GM10847 (cell line): ENCODE results near the gene SULT2A1.
"Not testable (repeated sequence)": the region's sequence is repeated elsewhere in the genome, so short reads cannot be mapped to it uniquely, and the experiment has no call there.

ENCODE experiments used
- POLR2A ChIP-seq: IDR thresholded peaks from 2 replicates; pipeline ENCODE4 v1.6.1; 2011; ENCODE audit not compliant: insufficient read length; ENCODE audit errors: extremely low read depth

Gene SULT2A1

DNA sequence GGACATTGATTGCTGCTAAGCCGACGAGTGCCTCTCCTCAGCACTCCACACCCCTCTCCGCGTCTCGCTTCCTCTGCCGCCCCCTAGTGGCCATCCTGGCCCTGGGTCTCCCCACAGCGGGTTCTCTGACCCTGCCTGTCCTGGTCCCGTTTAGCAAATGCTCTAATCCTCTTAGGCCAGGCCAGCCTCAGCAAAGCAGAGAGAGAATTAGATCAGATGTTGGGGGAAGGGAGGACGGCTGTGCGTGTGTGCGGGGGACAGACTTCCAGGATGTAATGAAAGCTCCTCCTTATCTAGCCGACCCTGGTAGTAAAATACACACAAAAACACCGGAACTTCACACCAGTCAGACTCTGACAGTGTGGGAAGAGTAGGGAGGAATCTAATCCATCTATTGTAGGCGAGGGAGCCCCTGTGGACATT is 22.6 kb downstream of the SULT2A1 start:
- TF ChIP-seq POLR2A, result no peak

DNA sequence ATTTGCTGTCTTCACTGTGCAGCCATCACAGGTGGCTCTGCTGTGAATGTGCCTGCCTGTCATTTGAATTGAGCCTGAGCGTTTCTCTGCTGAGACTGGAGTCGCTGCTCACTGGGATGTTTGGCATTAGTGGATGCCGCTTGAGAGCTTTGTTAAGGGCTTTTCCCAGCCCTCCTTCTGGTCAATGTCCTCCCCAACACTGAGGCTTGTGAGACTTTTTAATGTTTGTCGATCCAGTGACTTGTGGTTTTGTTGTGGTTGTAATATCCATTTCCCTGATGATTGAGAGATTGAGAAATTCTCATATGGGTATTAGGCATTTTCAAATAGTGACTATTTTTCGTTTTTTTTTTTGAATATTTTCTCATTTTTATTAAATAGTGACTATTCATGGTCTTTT is 24.5 kb downstream of the SULT2A1 start:
- TF ChIP-seq POLR2A, result no peak

DNA sequence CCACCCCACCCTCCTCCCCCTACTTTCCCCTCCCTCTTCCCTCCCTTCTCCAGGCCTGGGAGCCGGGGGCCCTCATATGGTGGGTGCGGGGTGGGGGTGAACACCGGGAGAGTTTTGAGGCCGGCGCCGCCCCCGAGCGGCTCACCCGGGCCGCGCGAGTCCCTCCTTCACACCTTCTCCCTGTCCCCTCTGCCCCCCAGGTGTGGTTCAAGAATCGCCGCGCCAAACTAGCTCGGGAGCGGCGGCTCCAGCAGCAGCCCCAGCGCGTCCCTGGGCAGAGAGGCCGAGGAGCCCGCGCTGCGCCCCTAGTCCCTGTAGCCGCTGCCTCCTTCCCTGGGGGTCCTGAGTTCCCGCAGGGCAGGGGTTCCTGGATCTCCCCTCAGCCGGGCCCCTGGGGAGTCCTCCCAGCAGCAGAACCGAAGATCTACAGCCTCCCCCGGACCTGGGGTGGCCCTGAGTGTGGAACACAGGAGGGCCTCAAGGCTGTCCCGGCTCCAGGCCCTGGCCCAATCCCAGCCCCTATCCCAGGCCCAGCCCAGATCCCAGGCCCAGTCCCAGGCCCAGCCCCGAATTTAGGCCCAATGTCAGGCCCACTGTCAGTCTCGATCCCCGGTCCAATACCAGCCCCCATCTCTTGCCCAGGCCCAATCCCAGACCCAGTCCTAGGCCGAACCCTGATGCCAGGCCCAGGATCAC is 25.4 kb downstream of the SULT2A1 start:
- TF ChIP-seq POLR2A, result no peak

DNA sequence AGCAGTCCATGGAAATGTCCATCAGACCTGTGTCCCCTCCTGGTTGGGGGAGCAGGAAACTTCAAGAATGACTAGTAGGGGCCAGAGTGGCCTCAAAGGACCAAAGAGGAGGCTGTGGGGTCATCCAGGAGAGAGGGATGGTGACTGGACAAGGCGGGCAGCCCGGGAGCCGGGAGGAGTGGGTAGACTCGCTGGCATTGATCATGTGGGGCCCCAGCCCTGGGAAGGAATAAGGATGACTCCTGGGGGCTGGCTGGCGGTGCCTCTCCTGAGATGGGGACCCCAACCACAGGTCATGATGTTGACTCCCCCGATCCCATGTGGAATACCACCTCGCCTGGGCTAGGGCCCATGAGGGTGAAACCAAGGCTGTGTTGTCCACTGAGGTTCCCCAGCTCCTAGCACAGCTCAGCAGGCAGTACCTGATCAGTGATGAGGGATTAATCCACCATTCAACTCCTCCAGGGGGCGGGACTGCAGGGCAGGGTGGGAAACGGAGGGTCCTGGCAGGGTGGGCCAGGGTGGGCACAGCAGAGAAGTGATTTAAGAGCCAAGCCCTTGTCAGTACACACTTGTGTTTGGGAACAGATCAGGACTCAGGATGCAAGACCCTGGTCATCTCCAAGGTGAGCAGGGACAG is 27.3 kb downstream of the SULT2A1 start, which contains the start of gene TPRX2:
Gene TPRX2, plus strand, starts transcription at position 590 of the 640 bp plus-strand sequence. Its CDS starts 12 bp downstream, at position 602.
- not testable (repeated sequence) for TF ChIP-seq POLR2A

DNA sequence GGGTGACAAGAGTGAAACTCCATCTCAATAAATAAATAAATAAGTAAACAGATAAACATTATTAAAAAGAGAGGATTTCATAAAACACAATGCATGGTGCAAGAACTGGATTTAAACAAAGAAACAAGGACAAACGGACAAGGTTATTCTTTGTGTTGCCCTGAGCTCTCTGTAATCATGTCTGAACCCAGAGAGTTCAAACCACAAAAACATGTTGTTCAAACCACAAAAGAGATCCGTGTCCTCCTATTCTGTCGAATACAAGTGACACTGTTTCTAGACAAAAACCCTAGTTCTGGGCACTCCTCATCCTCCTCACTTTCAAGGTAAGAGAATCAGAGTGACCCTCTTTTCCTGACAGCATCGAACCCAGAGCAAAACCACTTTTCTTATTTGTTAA is 31.7 kb downstream of the SULT2A1 start:
- TF ChIP-seq POLR2A, result no peak

DNA sequence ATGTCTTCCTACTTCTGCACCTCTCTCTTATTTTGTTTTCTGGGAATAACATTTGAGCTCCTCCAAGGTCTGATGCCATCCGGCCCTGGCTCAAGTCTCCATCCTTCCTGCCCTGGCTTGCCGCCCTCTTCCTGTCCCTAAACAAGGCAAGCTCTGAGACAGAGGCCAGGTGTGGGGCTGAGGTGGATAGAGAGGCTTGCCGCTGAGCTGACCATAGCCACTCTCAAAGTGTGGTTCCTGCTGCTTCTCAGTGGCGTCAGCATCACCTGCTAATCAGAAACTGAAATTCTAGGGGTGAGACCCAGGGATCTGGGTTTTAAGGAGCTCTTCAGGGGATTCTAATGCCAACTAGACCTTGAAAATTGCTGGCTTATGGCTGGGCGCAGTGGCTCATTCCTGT is 33.1 kb downstream of the SULT2A1 start:
- no peak for TF ChIP-seq POLR2A

DNA sequence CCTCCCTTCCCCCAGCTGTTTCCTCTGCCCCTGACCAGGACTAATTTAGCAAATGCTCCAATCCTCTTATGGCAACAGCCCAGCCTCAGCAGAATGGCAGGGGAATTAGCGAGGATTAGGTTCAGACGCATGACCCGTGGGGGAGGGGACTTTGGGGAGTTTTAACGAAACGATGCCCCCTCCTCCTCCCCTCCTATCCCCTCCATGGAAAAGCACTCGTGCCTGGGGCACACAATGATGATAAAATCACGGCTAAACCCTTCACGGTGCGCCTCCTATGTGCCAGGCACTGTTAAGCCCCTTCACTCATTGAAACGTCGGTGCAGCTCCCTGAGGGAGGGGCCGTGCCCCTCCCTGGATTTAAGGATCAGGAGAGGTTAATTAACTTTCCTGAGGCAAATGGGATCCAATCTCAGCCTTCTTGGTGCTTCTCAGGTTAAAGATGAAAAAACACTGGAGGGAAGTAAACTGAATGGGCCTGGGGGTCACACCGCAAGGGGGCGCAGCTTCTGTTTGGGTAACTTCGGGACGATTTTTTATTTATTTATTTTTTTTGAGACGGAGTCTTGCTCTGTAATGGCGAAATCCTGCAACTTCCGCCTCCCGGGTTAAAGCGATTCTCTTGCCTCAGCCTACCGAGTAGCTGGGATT is 37.2 kb downstream of the SULT2A1 start:
- no peak for TF ChIP-seq POLR2A

DNA sequence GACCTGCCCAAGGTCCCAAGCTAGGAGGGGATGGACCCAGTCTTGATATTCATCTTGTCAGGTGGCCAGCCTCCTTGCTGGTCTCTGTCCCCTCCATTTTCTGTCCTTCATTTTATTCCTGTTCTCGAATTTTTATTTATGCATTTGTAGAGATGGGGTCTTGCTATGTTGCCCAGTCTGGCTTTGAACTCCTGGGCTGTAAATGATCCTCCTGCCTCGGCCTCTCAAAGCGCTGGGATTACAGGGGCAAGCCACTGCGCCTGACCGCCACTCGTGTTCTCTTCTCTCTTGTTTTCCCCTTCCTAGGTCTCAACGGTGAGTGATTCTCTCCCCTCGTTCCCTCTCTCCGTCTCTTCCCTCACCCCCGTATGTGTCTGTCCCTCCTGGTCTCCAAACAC is 37.7 kb downstream of the SULT2A1 start:
- TF ChIP-seq POLR2A, result no peak

DNA sequence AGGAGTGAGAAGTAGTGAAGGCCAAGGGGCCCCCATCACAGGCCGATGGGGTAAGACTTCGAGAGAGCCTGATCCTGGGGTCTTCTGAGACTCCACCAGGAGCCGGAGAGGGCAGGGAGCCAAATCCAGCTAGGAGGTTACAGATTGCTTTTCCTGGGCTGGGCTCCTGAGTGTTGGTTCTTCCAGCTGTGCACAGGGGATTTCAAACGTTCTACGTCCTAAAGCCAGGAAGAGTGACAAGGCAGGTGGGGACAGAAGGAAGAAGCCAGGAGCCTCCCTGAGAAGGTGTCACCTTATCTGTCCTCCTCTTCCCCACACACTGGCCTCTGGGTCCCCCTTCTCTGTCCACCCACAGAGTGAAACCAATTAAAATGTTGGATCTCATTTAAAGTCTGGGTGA is 43.2 kb downstream of the SULT2A1 start:
- no peak for TF ChIP-seq POLR2A

DNA sequence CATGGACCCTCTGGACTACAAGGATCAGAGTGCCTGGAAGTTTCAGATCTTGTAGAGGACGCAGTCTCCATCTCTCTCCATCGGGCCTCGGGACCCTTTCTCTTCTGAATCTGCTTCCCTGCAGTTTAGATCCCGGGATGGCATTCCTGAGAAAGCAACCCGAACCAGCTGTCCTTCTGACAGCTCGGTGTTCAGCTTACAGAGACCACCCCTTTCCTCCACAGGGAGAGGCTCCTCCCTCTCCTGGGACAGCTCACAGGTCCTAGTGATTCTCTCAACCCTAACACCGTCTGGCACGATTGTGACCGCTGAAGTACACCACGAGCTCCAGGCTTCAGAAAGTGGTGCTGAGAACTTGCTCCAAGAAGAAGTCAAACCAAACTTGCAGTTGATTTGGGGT is 46.2 kb downstream of the SULT2A1 start:
- no peak for TF ChIP-seq POLR2A

DNA sequence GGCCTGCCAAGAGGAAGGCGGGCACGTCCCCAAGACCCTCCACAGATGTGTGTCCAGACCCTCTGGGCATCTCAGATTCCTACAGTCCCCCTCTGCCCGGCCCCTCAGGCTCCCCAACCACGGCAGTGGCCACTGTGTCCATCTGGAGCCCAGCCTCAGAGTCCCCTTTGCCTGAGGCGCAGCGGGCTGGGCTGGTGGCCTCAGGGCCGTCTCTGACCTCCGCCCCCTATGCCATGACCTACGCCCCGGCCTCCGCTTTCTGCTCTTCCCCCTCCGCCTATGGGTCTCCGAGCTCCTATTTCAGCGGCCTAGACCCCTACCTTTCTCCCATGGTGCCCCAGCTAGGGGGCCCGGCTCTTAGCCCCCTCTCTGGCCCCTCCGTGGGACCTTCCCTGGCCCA is 46.7 kb downstream of the SULT2A1 start:
- TF ChIP-seq POLR2A, result no peak

DNA sequence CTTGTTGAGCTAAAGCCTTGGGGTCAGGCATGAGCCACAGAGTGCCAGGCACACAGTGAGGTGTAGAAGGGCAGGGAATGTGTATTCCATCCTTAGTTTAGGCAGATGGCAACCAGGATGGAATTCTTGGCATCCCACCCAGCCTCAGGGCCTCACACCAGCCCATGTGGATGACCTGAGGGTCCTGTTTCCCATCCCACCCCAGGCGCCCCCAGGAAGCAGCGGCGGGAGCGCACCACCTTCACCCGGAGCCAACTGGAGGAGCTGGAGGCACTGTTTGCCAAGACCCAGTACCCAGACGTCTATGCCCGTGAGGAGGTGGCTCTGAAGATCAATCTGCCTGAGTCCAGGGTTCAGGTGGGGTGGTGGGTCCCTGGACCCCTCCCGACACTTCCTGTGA is 50.1 kb downstream of the SULT2A1 start:
- no peak for TF ChIP-seq POLR2A

DNA sequence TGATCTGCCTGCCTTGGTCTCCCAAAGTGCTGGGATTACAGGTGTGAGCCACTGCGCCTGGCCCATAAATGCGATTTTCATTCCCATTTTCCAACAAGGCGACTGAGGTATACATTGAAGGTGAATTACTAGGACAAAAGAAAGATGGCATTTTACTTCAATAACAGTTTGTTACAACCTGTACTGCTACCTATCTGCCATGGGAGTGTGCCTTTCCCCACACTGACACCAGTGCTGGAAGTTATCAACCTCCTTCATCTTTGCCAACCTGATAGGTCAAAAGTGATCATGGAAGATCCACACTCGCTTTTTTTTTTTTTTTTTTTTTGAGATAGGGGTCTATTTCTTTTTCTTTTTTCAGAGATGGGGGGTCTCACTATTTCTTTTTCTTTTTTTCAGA is 53.4 kb downstream of the SULT2A1 start:
- no peak for TF ChIP-seq POLR2A

DNA sequence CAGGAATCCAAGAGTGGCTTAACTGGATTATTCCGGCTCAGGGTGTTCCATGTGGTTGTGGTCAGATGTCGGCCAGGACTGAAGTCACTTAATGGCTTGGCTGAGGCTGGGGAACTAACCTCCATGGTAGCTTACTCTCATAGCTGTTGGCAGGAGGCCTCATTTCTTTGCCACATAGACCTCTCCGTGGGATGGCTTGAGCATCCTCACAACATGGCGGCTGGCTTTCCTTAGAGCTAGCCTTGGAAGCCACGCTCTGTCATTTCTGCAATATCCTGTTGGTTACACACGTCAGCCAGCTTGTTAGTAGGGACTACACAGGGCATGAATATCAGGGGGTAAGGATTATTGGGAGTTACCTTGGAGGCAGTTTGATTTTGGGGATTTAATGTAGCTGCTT is 59.3 kb downstream of the SULT2A1 start:
- no peak for TF ChIP-seq POLR2A

DNA sequence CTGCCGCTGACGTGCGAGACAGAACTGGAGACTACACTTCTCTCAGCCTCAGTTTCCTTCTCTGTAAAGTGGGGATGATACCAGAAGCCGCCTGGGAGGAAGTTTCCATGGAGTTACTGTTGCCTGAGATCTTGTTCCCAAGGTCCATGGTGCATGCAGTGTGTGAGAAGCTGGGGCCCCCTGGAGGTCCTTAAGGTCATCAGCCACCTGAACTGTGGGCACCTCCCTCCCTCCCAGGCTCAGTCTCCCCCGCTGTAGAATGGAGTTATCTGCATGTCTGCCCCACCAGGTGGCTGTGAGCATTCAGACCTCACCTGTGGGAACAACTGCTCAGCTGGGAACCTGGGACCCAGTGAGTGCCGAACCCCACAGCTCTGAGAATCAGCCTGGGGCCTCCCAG is 61.7 kb downstream of the SULT2A1 start:
- no peak for TF ChIP-seq POLR2A

DNA sequence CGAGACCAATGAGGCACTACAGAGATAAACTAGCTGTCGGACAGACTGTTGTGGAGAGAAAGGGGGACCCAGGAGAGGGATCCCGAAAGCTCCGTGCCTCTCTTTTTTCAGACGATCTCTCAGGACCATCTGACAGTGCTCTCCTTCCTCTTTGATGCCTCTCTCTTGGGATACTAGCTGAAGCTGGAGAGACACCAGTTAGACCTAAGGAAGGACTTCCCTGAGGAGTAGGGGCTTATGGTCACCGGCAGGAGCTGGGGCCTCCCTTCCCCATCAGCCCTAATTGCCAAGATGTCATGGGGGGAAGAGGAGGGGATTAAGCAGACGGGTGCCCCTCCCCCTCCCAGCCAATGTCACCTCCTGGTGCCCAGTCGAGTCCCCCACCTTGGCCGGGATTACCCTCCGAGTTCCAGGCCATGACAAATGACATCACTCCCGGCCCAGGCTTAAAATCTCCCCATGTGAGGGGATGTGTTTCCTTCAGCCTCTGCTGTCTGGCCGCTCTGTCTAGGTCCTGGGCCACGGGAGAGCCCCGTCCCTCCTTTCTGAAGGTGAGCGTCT is 64.6 kb downstream of the SULT2A1 start, which contains the start of gene CRX:
Gene CRX, plus strand, starts transcription at position 478 of the 561 bp plus-strand sequence. CDS start 12,507 bp downstream, outside the sequence.
- no peak for TF ChIP-seq POLR2A
